ENCODE results near the gene CLASP1.
"Not testable (repeated sequence)": the region's sequence is repeated elsewhere in the genome, so short reads cannot be mapped to it uniquely, and the experiment has no call there.

CLASP1 gene

GRCh38 chr2:121471532-121472469, 177.5 kb downstream of the CLASP1 start:
- DNase-seq: peak; percentile 80

GRCh38 chr2:121470917-121471316, 178.3 kb downstream of the CLASP1 start:
- DNase-seq: no peak

- DNase-seq: no peak
These were observed 179.9 kb downstream of the CLASP1 start for GRCh38 chr2:121469356-121469755.

DNA sequence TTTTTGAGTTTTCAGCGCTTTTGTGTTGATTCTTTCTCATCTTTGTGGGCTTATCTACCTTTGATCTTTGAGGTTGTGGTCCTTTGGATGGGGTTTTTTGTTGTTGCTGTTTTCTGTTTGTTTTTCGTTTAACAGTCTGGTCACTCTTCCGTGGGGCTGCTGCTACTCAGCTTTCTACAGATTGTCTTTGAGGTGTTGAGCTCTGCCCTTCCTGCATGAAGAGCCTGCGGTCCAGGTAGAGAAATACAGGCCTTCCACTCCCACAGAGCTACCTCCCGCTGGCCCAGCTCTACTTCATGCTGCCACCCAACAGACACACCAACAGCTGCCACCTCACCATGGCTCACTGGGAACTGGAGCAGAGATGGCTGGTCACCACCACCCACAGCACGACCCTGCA, 180.3 kb downstream of the CLASP1 start:
- DNase-seq: no peak

GRCh38 chr2:121459291-121459690, 190.0 kb downstream of the CLASP1 start:
- no peak for DNase-seq

- DNase-seq: no peak
These were observed 192.9 kb downstream of the CLASP1 start for GRCh38 chr2:121456325-121456724.

- DNase-seq: no peak
These were observed 193.8 kb downstream of the CLASP1 start for GRCh38 chr2:121455446-121455845.

GRCh38 chr2:121454549-121455090, 194.6 kb downstream of the CLASP1 start:
- no peak for DNase-seq

- no peak for DNase-seq
These were observed 197.9 kb downstream of the CLASP1 start for GRCh38 chr2:121451398-121451797.

DNA sequence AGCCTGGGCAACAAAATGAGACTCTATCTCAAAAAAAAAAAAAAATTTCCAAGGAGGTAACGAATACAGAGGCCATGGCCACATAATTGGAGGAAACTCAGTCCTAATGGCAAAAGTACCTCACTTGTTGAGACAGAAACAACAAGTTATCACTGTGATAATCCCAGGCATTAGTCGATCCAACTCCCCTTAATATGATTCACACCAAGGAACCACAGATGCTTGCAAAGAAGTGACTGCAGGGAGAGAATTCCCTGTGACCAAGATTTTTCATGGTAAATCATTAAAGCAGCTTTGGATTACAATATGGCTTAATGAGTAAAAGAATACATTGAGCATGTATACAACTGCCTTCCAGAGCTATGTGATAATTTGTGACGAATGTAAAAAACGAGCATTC, 199.0 kb downstream of the CLASP1 start:
- no peak for DNase-seq

DNA sequence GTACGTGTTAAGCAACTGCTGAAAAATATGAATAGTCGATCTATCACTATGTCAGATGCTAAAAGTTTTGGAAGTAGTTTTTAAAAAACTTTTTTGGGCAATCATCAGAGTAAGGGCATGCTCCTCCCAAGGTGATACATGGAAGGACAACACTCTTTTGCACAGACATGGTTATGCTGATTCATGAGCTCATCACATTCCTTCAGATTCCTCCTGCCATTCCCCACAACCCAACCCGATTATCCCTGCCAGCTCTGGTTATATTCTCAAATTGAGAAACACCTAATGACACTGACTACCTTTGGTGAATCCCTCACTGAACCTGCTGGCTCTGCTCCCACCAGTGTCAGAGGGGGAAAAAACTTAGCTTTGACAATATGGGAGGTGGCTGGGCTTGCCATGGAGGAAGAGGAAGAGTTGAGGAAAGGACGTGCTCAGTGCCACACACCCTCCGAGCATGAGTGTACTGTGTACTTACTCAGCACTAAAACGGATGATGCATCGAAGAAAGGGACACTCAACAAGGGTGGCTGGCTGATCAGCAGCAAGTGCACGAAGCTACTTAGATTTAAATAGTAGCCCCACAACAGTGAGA, 202.5 kb downstream of the CLASP1 start:
- DNase-seq: no peak

DNA sequence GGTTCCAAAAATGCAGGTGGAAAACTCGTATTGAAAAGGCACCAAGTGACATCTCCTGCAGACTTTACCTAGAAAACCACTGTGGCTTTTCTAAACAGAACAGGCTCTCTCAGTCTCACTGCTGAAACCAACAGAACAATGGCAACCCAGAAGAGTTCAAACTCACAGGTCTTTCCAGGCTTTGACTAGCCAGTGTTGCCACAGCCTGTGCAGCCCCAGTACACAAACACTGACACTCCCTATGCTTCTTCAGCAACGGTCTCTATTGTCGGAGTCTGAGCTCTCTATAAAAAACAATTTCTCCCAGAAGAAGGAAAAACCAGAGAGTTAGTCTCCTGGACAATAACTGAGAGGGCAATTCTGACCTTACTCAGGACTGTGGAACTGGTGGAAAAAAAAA, 206.4 kb downstream of the CLASP1 start:
- DNase-seq: no peak

GRCh38 chr2:121438290-121438689, 211.0 kb downstream of the CLASP1 start:
- DNase-seq: not testable (repeated sequence)

GRCh38 chr2:121436918-121437317, 212.3 kb downstream of the CLASP1 start:
- no peak for DNase-seq

GRCh38 chr2:121435790-121436189, 213.5 kb downstream of the CLASP1 start:
- DNase-seq: no peak

GRCh38 chr2:121431214-121431613, 218.0 kb downstream of the CLASP1 start:
- no peak for DNase-seq

DNA sequence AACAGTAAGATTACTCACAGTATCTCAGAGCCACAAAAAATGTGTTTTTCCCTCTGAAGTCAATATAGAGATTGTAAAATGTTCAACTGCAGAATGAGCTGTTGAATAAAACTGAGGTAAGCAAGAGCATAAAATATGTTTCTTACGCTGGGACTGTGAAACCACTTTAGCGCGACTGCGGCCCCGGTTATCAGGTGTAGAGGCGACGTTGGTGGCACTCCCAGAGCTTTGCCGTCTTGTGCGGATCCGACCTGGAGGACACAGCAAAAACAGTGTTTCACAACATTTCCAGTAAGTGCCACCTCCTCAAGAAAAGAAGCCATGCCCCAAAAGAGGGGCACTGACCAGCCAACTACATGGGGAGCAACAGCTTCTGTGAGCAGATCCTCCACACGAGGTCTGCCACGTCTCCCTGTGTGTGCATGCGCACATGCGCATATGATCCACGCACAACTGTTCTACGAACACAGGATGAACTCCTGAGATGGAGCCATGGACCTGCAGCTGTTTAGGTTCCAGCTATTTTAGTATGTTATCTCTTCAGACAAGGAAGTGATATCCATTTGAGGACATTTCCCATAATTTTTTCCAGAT, 219.2 kb downstream of the CLASP1 start:
- no peak for DNase-seq

GRCh38 chr2:121429119-121429903, 220.0 kb downstream of the CLASP1 start:
- no peak for DNase-seq

DNA sequence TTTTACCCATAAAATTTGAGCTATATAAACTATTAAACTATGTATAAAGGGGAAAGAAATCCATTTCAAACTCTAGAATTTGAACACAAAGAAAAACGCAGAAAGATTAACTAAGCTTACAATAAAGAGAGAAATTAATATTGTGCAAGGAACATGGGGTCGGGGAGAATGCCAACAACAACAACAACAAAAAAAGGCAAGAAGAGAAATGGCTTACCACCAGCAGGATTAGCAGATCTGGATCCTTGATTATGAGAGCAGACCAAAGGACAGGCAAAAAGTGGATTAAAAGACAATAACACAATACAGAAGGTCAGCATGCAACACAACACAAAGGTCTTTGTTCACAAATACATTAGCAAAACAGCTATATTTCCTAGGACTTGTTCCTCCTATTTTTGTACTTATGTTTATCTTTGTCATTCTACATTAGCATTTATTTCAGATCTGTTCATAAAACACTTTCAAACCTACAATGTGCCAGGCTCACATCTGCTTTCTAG, 222.0 kb downstream of the CLASP1 start:
- no peak for DNase-seq

- DNase-seq: no peak
These were observed 228.8 kb downstream of the CLASP1 start for GRCh38 chr2:121420486-121420885.

- DNase-seq: no peak
These were observed 230.1 kb downstream of the CLASP1 start for GRCh38 chr2:121419081-121419699.

Data from fibroblast of skin of back (primary cell).